ENCODE measurements around the gene TNS3. TPM values are rescaled to one million over a fixed set of nuclear protein-coding genes. Genes with fewer than 3 reads are reported as not detected.
A peak's percentile ranks its signal among the peaks of the same experiment; 100 is the strongest.

TNS3 gene
- total RNA-seq, 1 experiment from 2014 or later, result 533 TPM

DNA sequence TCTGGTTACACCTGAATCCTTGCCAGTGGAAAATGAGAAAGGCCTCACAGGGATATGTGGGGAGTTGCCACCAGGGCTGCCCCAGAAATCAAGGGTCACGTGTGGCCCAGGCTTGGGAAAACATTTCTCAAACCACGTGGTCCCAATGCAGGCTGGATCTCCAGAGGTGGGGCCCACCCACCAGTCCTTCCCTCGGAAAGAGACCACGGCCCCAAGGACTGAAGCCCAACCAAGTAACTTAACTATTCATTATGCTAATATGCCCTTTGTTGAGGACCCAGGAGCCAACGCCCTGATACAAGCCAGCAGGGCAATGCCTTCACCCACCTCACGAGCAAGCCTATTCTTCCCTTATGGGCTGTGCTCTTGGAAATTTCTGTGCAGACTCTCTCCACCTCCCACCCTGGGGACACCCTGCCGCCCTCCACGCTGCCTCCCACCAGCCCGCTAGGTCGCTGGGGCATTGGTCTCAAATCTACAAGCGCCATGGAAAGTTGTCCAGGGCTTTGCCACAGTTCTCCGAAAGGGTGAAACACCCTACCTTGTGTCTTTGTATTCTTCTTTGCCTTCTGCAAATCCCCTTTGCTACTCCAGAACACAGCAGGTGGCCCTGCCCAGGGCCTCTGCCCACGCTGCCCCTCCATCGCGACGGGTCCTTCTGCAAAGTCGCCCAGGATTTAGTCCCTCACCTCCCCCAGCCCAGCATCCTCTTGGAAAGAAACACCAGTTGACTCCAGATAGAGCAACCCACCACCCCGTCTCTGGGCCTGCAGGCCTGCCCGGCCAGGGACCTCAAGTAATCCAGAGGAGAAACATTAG, 8.8 kb downstream of the TNS3 start:
- ChIA-PET CTCF (no interaction called here), POLR2A (no interaction called here)
- DNase-seq (ENCODE audit: low read depth, low spot score) (no peak), ATAC-seq (no peak)
- no peaks in the 10 kb centered on the region for H3K9me3 ChIP-seq (ENCODE audit: control insufficient read depth, insufficient read depth, low read depth, low read length)
- 0 out of 2 replicates have a peak, but pooled peaks cover 5% of the 10 kb centered on the region for H3K36me3 ChIP-seq (ENCODE audit: control insufficient read depth, insufficient read depth, low read length)
- no TSS peak for BruUV-seq (replicated peaks)
- no peaks in the 10 kb centered on the region for H3K27me3 ChIP-seq (ENCODE audit: control insufficient read depth, insufficient read depth, low read length)
- peak overlapping the region in 1 of 2 experiments; percentile 12; a peak in 2 of 4 replicates for H3K4me3 ChIP-seq (ENCODE audit: low read depth in 2 of 2, low read length in 2 of 2)
- peaks cover 95% of the 10 kb centered on the region for H3K4me1 ChIP-seq (ENCODE audit: control insufficient read depth, insufficient read depth, low read length)
- TF ChIP-seq, protein P1, sequence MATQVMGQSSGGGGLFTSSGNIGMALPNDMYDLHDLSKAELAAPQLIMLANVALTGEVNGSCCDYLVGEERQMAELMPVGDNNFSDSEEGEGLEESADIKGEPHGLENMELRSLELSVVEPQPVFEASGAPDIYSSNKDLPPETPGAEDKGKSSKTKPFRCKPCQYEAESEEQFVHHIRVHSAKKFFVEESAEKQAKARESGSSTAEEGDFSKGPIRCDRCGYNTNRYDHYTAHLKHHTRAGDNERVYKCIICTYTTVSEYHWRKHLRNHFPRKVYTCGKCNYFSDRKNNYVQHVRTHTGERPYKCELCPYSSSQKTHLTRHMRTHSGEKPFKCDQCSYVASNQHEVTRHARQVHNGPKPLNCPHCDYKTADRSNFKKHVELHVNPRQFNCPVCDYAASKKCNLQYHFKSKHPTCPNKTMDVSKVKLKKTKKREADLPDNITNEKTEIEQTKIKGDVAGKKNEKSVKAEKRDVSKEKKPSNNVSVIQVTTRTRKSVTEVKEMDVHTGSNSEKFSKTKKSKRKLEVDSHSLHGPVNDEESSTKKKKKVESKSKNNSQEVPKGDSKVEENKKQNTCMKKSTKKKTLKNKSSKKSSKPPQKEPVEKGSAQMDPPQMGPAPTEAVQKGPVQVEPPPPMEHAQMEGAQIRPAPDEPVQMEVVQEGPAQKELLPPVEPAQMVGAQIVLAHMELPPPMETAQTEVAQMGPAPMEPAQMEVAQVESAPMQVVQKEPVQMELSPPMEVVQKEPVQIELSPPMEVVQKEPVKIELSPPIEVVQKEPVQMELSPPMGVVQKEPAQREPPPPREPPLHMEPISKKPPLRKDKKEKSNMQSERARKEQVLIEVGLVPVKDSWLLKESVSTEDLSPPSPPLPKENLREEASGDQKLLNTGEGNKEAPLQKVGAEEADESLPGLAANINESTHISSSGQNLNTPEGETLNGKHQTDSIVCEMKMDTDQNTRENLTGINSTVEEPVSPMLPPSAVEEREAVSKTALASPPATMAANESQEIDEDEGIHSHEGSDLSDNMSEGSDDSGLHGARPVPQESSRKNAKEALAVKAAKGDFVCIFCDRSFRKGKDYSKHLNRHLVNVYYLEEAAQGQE (IDR thresholded peaks at IDR 0.05; ENCODE audit: insufficient read depth in 1 of 2, low read depth in 2 of 2, low read length in 1 of 2), result no peak
- TF ChIP-seq TCF7L2 (IDR thresholded peaks at IDR 0.05; ENCODE audit: low read depth, low read length) (0 out of 2 replicates have a peak, but pooled peaks have one; percentile 5), POLR2AphosphoS5 (IDR thresholded peaks at IDR 0.05; ENCODE audit: low read depth, low read length) (peak; percentile 41)
- H3K27ac ChIP-seq (ENCODE audit: low read length), result peak overlapping the region; percentile 100
- in situ Hi-C loops (cut with HindIII; ENCODE audit: low pct_unique_long_range_greater_than_20kb, low sequenced_read_pairs) (no loop called here), intact Hi-C loops (cut with micrococcal nuclease; ENCODE audit: unreplicated experiment) (loop anchor here (5.0 to 10.0 kb wide), 2 partner anchors 36 to 512 kb away; partner anchors contain the start of gene UPP1)

DNA sequence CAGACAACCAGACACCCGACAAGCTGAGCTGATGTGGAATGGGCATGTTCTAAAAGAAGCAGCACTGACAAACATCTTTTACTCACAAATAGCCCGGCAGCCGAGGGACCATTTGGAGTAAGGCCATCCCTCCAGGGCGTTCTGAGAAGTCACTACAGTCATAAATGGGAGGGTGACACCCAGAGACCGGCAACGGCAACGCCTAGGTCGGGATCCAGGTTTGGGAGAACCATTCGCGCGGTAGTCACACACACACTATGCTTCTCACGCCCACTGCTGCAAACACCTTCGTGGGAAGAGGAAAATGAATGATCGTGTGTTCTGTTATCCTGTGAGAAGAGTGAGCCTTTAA, 9.8 kb downstream of the TNS3 start:
- in situ Hi-C loops (cut with HindIII; ENCODE audit: low pct_unique_long_range_greater_than_20kb, low sequenced_read_pairs), result no loop called here
- peak overlapping the region in 1 of 2 experiments; percentile 36; a peak in 2 of 4 replicates for H3K4me3 ChIP-seq (ENCODE audit: low read depth in 2 of 2, low read length in 2 of 2)
- TF ChIP-seq POLR2AphosphoS5 (IDR thresholded peaks at IDR 0.05; ENCODE audit: low read depth, low read length), result no peak; the same call in 1 of the 2 replicates
- TF ChIP-seq, protein P2, sequence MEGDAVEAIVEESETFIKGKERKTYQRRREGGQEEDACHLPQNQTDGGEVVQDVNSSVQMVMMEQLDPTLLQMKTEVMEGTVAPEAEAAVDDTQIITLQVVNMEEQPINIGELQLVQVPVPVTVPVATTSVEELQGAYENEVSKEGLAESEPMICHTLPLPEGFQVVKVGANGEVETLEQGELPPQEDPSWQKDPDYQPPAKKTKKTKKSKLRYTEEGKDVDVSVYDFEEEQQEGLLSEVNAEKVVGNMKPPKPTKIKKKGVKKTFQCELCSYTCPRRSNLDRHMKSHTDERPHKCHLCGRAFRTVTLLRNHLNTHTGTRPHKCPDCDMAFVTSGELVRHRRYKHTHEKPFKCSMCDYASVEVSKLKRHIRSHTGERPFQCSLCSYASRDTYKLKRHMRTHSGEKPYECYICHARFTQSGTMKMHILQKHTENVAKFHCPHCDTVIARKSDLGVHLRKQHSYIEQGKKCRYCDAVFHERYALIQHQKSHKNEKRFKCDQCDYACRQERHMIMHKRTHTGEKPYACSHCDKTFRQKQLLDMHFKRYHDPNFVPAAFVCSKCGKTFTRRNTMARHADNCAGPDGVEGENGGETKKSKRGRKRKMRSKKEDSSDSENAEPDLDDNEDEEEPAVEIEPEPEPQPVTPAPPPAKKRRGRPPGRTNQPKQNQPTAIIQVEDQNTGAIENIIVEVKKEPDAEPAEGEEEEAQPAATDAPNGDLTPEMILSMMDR (IDR thresholded peaks at IDR 0.05), result no peak
- no peak for TF ChIP-seq SIN3A (IDR thresholded peaks at IDR 0.05; ENCODE audit: borderline replicate concordance, insufficient read depth, low read depth, low read length)
- ATAC-seq (peak; percentile 43), DNase-seq (ENCODE audit: low read depth, low spot score) (no peak)
- no peaks in the 10 kb centered on the region for H3K9me3 ChIP-seq (ENCODE audit: control insufficient read depth, insufficient read depth, low read depth, low read length)
- H3K27ac ChIP-seq (ENCODE audit: low read length), result peak overlapping the region; percentile 100
- 0 out of 2 replicates have a peak, but pooled peaks cover 5% of the 10 kb centered on the region for H3K36me3 ChIP-seq (ENCODE audit: control insufficient read depth, insufficient read depth, low read length)
- intact Hi-C loops (cut with micrococcal nuclease; ENCODE audit: unreplicated experiment), result loop anchor here (5.0 to 10.0 kb wide), 2 partner anchors 35 to 513 kb away; partner anchors contain the start of gene UPP1
- CTCF ChIA-PET, result interaction anchor here (1.0 to 1.4 kb wide), 2 partner anchors 17 to 247 kb away, joined by 3 to 6 read pairs; no protein-coding TSS in a partner anchor
- H3K27me3 ChIP-seq (ENCODE audit: control insufficient read depth, insufficient read depth, low read length), result no peaks in the 10 kb centered on the region
- POLR2A ChIA-PET, result interaction anchor here (0.6 to 1.0 kb wide), 6 partner anchors 10 to 224 kb away, joined by 3 to 8 read pairs (median 4); no protein-coding TSS in a partner anchor
- H3K4me1 ChIP-seq (ENCODE audit: control insufficient read depth, insufficient read depth, low read length), result peaks cover 95% of the 10 kb centered on the region
- no TSS peak for BruUV-seq (replicated peaks)
